ENCODE measurements around the gene ARHGEF40.

The ARHGEF40 gene

GRCh38 chr14:21098892-21099595, 28.9 kb downstream of the ARHGEF40 start:
- DNase-seq, result no peak

- DNase-seq, result no peak
Measured at GRCh38 chr14:21099596-21099985, 29.5 kb downstream of the ARHGEF40 start.

GRCh38 chr14:21100931-21101330, 30.8 kb downstream of the ARHGEF40 start, which contains the start of gene TMEM253:
TSS of gene TMEM253 (plus strand) at chr14:21101066. CDS start at chr14:21101344, 278 bp downstream.
- no peak for DNase-seq

- no peak for DNase-seq
Measured at GRCh38 chr14:21101802-21102413, 31.8 kb downstream of the ARHGEF40 start.

GRCh38 chr14:21102521-21103410, 32.7 kb downstream of the ARHGEF40 start:
- DNase-seq, result no peak

GRCh38 chr14:21103411-21103709, 33.3 kb downstream of the ARHGEF40 start:
- DNase-seq, result no peak

- peak; percentile 98 for DNase-seq
Measured at GRCh38 chr14:21103710-21104447, 33.8 kb downstream of the ARHGEF40 start.

- peak; percentile 70 for DNase-seq
Measured at GRCh38 chr14:21104448-21105060, 34.5 kb downstream of the ARHGEF40 start.

GRCh38 chr14:21105095-21105494, 35.0 kb downstream of the ARHGEF40 start:
- peak; percentile 26 for DNase-seq

GRCh38 chr14:21106176-21106497, 36.0 kb downstream of the ARHGEF40 start:
- peak; percentile 83 for DNase-seq

- peak; percentile 77 for DNase-seq
Measured at GRCh38 chr14:21106498-21107282, 36.6 kb downstream of the ARHGEF40 start.

GRCh38 chr14:21107283-21107800, 37.2 kb downstream of the ARHGEF40 start:
- DNase-seq, result no peak

GRCh38 chr14:21108791-21109190, 38.7 kb downstream of the ARHGEF40 start:
- DNase-seq, result no peak

- DNase-seq, result no peak
Measured at GRCh38 chr14:21109377-21110138, 39.5 kb downstream of the ARHGEF40 start.

- DNase-seq, result no peak
Measured at GRCh38 chr14:21112255-21112654, 42.2 kb downstream of the ARHGEF40 start.

GRCh38 chr14:21113369-21113768, 43.3 kb downstream of the ARHGEF40 start:
- DNase-seq, result no peak

GRCh38 chr14:21118933-21119332, 48.8 kb downstream of the ARHGEF40 start:
- no peak for DNase-seq

GRCh38 chr14:21120686-21121085, 50.6 kb downstream of the ARHGEF40 start:
- DNase-seq, result no peak

GRCh38 chr14:21121122-21121521, 51.0 kb downstream of the ARHGEF40 start:
- DNase-seq, result no peak

- no peak for DNase-seq
Measured at GRCh38 chr14:21123429-21123828, 53.3 kb downstream of the ARHGEF40 start.

- no peak for DNase-seq
Measured at GRCh38 chr14:21133901-21134300, 63.8 kb downstream of the ARHGEF40 start.
